Measurements from ENCODE around the gene TRIM8. TPM values are rescaled to one million over a fixed set of nuclear protein-coding genes. Genes with fewer than 3 reads are reported as not detected.

TRIM8 gene
- total RNA-seq, 1 experiment from 2014 or later = 91.6 TPM

- Histone ChIP-seq H2AFZ (ENCODE audit: low read depth, low read length, poor library complexity, severe bottlenecking) (no peak overlapping the region), H3K9me3 (ENCODE audit: control insufficient read depth in 1 of 2, insufficient read depth in 1 of 2, low read depth in 1 of 2, low read length in 2 of 2) (no peaks in the 10 kb centered on the region), H3K27ac (ENCODE audit: low read depth, low read length) (peak overlapping the region; percentile 92), H3K27me3 (ENCODE audit: insufficient read depth, low read length) (no peaks in the 10 kb centered on the region), H3K36me3 (ENCODE audit: control insufficient read depth in 1 of 2, insufficient read depth in 2 of 2, low read length in 2 of 2) (no peaks in the 10 kb centered on the region), H3K9ac (ENCODE audit: low read length) (peak overlapping the region; percentile 69), H3K4me1 (ENCODE audit: control insufficient read depth in 1 of 2, insufficient read depth in 2 of 2, low read length in 2 of 2) (peaks cover 58 to 88% of the 10 kb centered on the region in 2 experiments), H3K79me2 (ENCODE audit: insufficient read depth, low read length) (no peaks in the 10 kb centered on the region), H3K4me3 (replicated peaks in 1 of 2; ENCODE audit: low read depth in 1 of 2, low read length in 2 of 2) (peak overlapping the region in 1 of 2 experiments; percentile 43; a peak in 1 of 4 replicates), H3K9me2 (ENCODE audit: insufficient read depth) (no peaks in the 10 kb centered on the region), H4K20me1 (ENCODE audit: insufficient read depth) (no peaks in the 10 kb centered on the region), H3K4me2 (ENCODE audit: low read length) (peak overlapping the region; percentile 84)
- ChIA-PET CTCF (interaction anchor here (0.7 to 2.5 kb wide), 6 partner anchors 10 to 376 kb away, joined by 3 to 16 read pairs (median 4); partner anchors contain the start of genes ACTR1A and TRIM8), POLR2A (interaction anchor here (0.7 to 1.3 kb wide), 2 partner anchors 36 to 103 kb away, joined by 3 to 5 read pairs; partner anchors contain the start of gene ACTR1A), RAD21 (ENCODE audit: low non-redundant PET in 1 of 2, low total read pairs in 2 of 2, uncharacterized antibody in 2 of 2, unreplicated experiment in 2 of 2) (no interaction called here)
- DNase-seq (ENCODE audit: low read depth, low spot score) (no peak), ATAC-seq (peak; percentile 33)
- no TSS peak for BruUV-seq (replicated peaks)
- TF ChIP-seq YY1 (IDR thresholded peaks at IDR 0.05; ENCODE audit: extremely low read depth, insufficient replicate concordance, low read depth, low read length) = peak; percentile 10
- TF ChIP-seq, protein P1, sequence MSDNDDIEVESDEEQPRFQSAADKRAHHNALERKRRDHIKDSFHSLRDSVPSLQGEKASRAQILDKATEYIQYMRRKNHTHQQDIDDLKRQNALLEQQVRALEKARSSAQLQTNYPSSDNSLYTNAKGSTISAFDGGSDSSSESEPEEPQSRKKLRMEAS (IDR thresholded peaks at IDR 0.05) = no peak
- no peak for TF ChIP-seq SP1 (IDR thresholded peaks at IDR 0.05; ENCODE audit: low read depth)
- TF ChIP-seq RAD21 (IDR thresholded peaks at IDR 0.05; ENCODE audit: low read depth) = no peak
- no peak for TF ChIP-seq JUND (IDR thresholded peaks at IDR 0.05)
- no peak for TF ChIP-seq ZNF274 (IDR thresholded peaks at IDR 0.05; ENCODE audit: low read depth, low read length)
- no peak for TF ChIP-seq EZH2 (IDR thresholded peaks at IDR 0.05)
- TF ChIP-seq, protein P2, sequence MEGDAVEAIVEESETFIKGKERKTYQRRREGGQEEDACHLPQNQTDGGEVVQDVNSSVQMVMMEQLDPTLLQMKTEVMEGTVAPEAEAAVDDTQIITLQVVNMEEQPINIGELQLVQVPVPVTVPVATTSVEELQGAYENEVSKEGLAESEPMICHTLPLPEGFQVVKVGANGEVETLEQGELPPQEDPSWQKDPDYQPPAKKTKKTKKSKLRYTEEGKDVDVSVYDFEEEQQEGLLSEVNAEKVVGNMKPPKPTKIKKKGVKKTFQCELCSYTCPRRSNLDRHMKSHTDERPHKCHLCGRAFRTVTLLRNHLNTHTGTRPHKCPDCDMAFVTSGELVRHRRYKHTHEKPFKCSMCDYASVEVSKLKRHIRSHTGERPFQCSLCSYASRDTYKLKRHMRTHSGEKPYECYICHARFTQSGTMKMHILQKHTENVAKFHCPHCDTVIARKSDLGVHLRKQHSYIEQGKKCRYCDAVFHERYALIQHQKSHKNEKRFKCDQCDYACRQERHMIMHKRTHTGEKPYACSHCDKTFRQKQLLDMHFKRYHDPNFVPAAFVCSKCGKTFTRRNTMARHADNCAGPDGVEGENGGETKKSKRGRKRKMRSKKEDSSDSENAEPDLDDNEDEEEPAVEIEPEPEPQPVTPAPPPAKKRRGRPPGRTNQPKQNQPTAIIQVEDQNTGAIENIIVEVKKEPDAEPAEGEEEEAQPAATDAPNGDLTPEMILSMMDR (IDR thresholded peaks at IDR 0.05 in 2 of 3, conservative IDR thresholded peaks at IDR 0.05 in 1 of 3; ENCODE audit: borderline replicate concordance in 1 of 3, insufficient read depth in 1 of 3, low read depth in 2 of 3, low read length in 2 of 3) = no peak
- no peak for TF ChIP-seq POLR2A (IDR thresholded peaks at IDR 0.05; ENCODE audit: borderline replicate concordance, extremely low read depth, insufficient read depth, insufficient read length)
- TF ChIP-seq ELF1 (IDR thresholded peaks at IDR 0.05; ENCODE audit: borderline replicate concordance, low read depth) = no peak
- TF ChIP-seq, protein P3, sequence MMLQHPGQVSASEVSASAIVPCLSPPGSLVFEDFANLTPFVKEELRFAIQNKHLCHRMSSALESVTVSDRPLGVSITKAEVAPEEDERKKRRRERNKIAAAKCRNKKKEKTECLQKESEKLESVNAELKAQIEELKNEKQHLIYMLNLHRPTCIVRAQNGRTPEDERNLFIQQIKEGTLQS (IDR thresholded peaks at IDR 0.05) = no peak
- peak; percentile 49; the same call in 1 of the 2 replicates for TF ChIP-seq POLR2AphosphoS5 (IDR thresholded peaks at IDR 0.05; ENCODE audit: low read depth, low read length)
- TF ChIP-seq SRF (IDR thresholded peaks at IDR 0.05; ENCODE audit: low read depth) = no peak
- no peak for TF ChIP-seq ZFX (IDR thresholded peaks at IDR 0.05)
- intact Hi-C loops (cut with micrococcal nuclease) = loop anchor here (2.0 to 5.0 kb wide), 2 partner anchors 37 to 107 kb away; partner anchors contain the start of genes ARL3 and SFXN2
Measured at GRCh38 chr10:102605712-102606111, 38.6 kb upstream of the TRIM8 start.
